WTC11 (cell line): Measurements from ENCODE around the gene ADCY2. TPM values are rescaled to one million over a fixed set of nuclear protein-coding genes. Genes with fewer than 3 reads are reported as not detected.

ENCODE experiments used
- ATAC-seq: fragments of 200-7000 bp; cut with Tn5 transposase; 2 replicates; pipeline ENCODE4 v1.10.0; 2021; ENCODE audit warnings: mild to moderate bottlenecking, moderate library complexity
- CTCF ChIA-PET: fragments of 300-600 bp; sonication (Branson Sonifier 250); formaldehyde crosslinking; loops from one replicate; lab custom pipeline; 2021; ENCODE audit warnings: antibody characterized with exemption; lab: Charles Lee
- POLR2A ChIA-PET: fragments of 350-600 bp; sonication (Branson Sonifier 250); formaldehyde crosslinking; loops from one replicate; lab custom pipeline; 2021; ENCODE audit warnings: antibody characterized with exemption; lab: Charles Lee
- DNase-seq: peaks from one replicate; pipeline ENCODE4 v3.0.0; 2021; ENCODE audit warnings: low spot score
- H3K27ac Mint-ChIP-seq: 2 replicates; pipeline ENCODE4 v1.8.0; 2021; ENCODE audit warnings: mixed read lengths
- H3K27me3 Mint-ChIP-seq: 2 replicates; pipeline ENCODE4 v1.8.0; 2021; ENCODE audit warnings: low read depth, mild to moderate bottlenecking, moderate library complexity, mixed read lengths
- H3K36me3 Mint-ChIP-seq: 2 replicates; pipeline ENCODE4 v1.8.0; 2021; ENCODE audit warnings: mixed read lengths
- H3K4me1 Mint-ChIP-seq: 2 replicates; pipeline ENCODE4 v1.8.0; 2022; ENCODE audit warnings: mixed read lengths
- H3K4me3 Mint-ChIP-seq: 2 replicates; pipeline ENCODE4 v1.8.0; 2021; ENCODE audit warnings: mild to moderate bottlenecking, moderate library complexity, mixed read lengths
- H3K9me3 Mint-ChIP-seq: 2 replicates; pipeline ENCODE4 v1.8.0; 2021; ENCODE audit warnings: mixed read lengths
- AFF4 ChIP-seq: sonication (generic); formaldehyde crosslinking; IDR thresholded peaks from 2 replicates; pipeline ENCODE4 v1.8.1; 2023; ENCODE audit warnings: mild to moderate bottlenecking, missing genetic modification reagents, borderline replicate concordance
- AR ChIP-seq: fragments of 250-450 bp; sonication (Bioruptor Pico); IDR thresholded peaks from 2 replicates; pipeline ENCODE4 v1.9.0; 2021; ENCODE audit warnings: mild to moderate bottlenecking
- ATF2 ChIP-seq: sonication (generic); formaldehyde crosslinking; IDR thresholded peaks from 2 replicates; pipeline ENCODE4 v1.8.1; 2022; ENCODE audit warnings: low read depth, missing genetic modification reagents, borderline replicate concordance
- ATF3 ChIP-seq: sonication (generic); formaldehyde crosslinking; conservative IDR thresholded peaks from 2 replicates; pipeline ENCODE4 v1.8.1; 2022; ENCODE audit warnings: mild to moderate bottlenecking, missing genetic modification reagents
- CREB1 ChIP-seq: sonication (generic); formaldehyde crosslinking; IDR thresholded peaks from 2 replicates; pipeline ENCODE4 v1.8.0; 2023; ENCODE audit warnings: mild to moderate bottlenecking, missing genetic modification reagents
- FOXP4 ChIP-seq: sonication (generic); formaldehyde crosslinking; IDR thresholded peaks from 2 replicates; pipeline ENCODE4 v1.8.0; 2022; ENCODE audit warnings: mild to moderate bottlenecking, missing genetic modification reagents
- KAT7 ChIP-seq: sonication (generic); formaldehyde crosslinking; IDR thresholded peaks from 2 replicates; pipeline ENCODE4 v1.8.1; 2023; ENCODE audit warnings: missing genetic modification reagents, mild to moderate bottlenecking, borderline replicate concordance
- NFYB ChIP-seq: sonication (generic); formaldehyde crosslinking; conservative IDR thresholded peaks from 2 replicates; pipeline ENCODE4 v1.8.0; 2022; ENCODE audit warnings: low read depth, missing genetic modification reagents
- NR1H2 ChIP-seq: sonication (generic); formaldehyde crosslinking; IDR thresholded peaks from 2 replicates; pipeline ENCODE4 v1.9.0; 2021; ENCODE audit warnings: mild to moderate bottlenecking, moderate library complexity, missing genetic modification reagents
- NR3C1 ChIP-seq: sonication (generic); formaldehyde crosslinking; conservative IDR thresholded peaks from 2 replicates; pipeline ENCODE4 v1.8.1; 2023; ENCODE audit warnings: low read depth, mild to moderate bottlenecking, missing genetic modification reagents
- PRDM15 ChIP-seq: sonication (generic); formaldehyde crosslinking; IDR thresholded peaks from 2 replicates; pipeline ENCODE4 v1.8.0; 2022; ENCODE audit warnings: missing genetic modification reagents
- TCF7 ChIP-seq: sonication (generic); formaldehyde crosslinking; IDR thresholded peaks from 2 replicates; pipeline ENCODE4 v1.8.0; 2022; ENCODE audit warnings: mild to moderate bottlenecking, low read depth, missing genetic modification reagents, moderate library complexity
- TEAD1 ChIP-seq: sonication (generic); formaldehyde crosslinking; IDR thresholded peaks from 2 replicates; pipeline ENCODE4 v1.8.0; 2022; ENCODE audit warnings: mild to moderate bottlenecking, missing genetic modification reagents
- ZNF121 ChIP-seq: sonication (generic); formaldehyde crosslinking; IDR thresholded peaks from 2 replicates; pipeline ENCODE4 v1.8.0; 2023; ENCODE audit warnings: missing genetic modification reagents
- ZNF281 ChIP-seq: sonication (generic); formaldehyde crosslinking; IDR thresholded peaks from 2 replicates; pipeline ENCODE4 v1.8.0; 2023; ENCODE audit warnings: mild to moderate bottlenecking, missing genetic modification reagents
- ZNF423 ChIP-seq: fragments of 250-450 bp; sonication (Bioruptor Pico); IDR thresholded peaks from 2 replicates; pipeline ENCODE4 v2.1.2; 2022; ENCODE audit warnings: mild to moderate bottlenecking, moderate library complexity
- total RNA-seq: library from RNA; stranded (reverse); gene quantifications from 3 replicates; pipeline ENCODE4 v1.2.3, GENCODE V29; 2021

ADCY2 gene
- total RNA-seq, 1 experiment from 2014 or later: 142 TPM

- TF ChIP-seq AFF4 (CRISPR knock-in tag) (no peak), NR3C1 (CRISPR knock-in tag) (no peak), ATF3 (CRISPR knock-in tag) (no peak), PRDM15 (CRISPR knock-in tag) (no peak), ZNF121 (no peak), KAT7 (CRISPR knock-in tag) (no peak), AR (CRISPR knock-in tag) (no peak), CREB1 (no peak)
These were observed 23.4 kb downstream of the ADCY2 start (continued) for GRCh38 chr5:7419367-7419766.

GRCh38 chr5:7419846-7420245 lies 23.9 kb downstream of the ADCY2 start:
- H3K9me3 Mint-ChIP-seq: no peaks in the 10 kb centered on the region
- H3K36me3 Mint-ChIP-seq: peaks cover 67% of the 10 kb centered on the region
- peak overlapping the region; percentile 19 for H3K4me3 Mint-ChIP-seq
- ChIA-PET POLR2A (no interaction called here), CTCF (interaction anchor here (0.9 to 4.8 kb wide), 4 partner anchors 9 to 600 kb away, joined by 3 to 23 read pairs (median 8); no protein-coding TSS in a partner anchor)
- TF ChIP-seq ZNF423 (CRISPR knock-in tag): peak; percentile 89
- TF ChIP-seq NFYB (CRISPR knock-in tag): no peak
- no peak for TF ChIP-seq NR1H2 (CRISPR knock-in tag)
- 0 out of 2 replicates have a peak, but pooled peaks have one; percentile 8 for TF ChIP-seq ZNF281 (CRISPR knock-in tag)
- no peak for TF ChIP-seq ATF2 (CRISPR knock-in tag)
- TF ChIP-seq TCF7 (CRISPR knock-in tag): no peak
- TF ChIP-seq FOXP4 (CRISPR knock-in tag): peak; percentile 36; the same call in 1 of the 2 replicates
- 0 out of 2 replicates have a peak, but pooled peaks have one; percentile 70 for TF ChIP-seq TEAD1 (CRISPR knock-in tag)
- peaks cover 85% of the 10 kb centered on the region for H3K4me1 Mint-ChIP-seq
- H3K27me3 Mint-ChIP-seq: no peaks in the 10 kb centered on the region
- DNase-seq: peak; percentile 51
- peak overlapping the region; percentile 94 for H3K27ac Mint-ChIP-seq
- ATAC-seq: peak; percentile 24
